HL-60 (cell line): ENCODE measurements around the gene SOX8.

ENCODE experiments used
- DNase-seq, 2 experiments: peaks; one replicate each; pipeline ENCODE4 v3.0.0-alpha.2; 2010 to 2020; ENCODE audit warnings: low read depth in 1 of 2, low spot score in 1 of 2
- H3K27ac ChIP-seq: fragments of 250-450 bp; sonication (Bioruptor Pico); replicated peaks from 2 replicates; pipeline ENCODE4 v1.5.1; 2020; ENCODE audit warnings: mild to moderate bottlenecking, moderate library complexity
- H3K27me3 ChIP-seq: fragments of 250-450 bp; sonication (Bioruptor Pico); 2 replicates; pipeline ENCODE4 v1.5.1; 2021; ENCODE audit warnings: mild to moderate bottlenecking, moderate library complexity; ENCODE audit not compliant: insufficient read depth, poor library complexity, severe bottlenecking
- H3K4me3 ChIP-seq: replicated peaks from 2 replicates; pipeline ENCODE4 v1.5.1; 2011; ENCODE audit warnings: mild to moderate bottlenecking, control low read depth, low read length; ENCODE audit not compliant: insufficient read depth
- GABPA ChIP-seq: IDR thresholded peaks from 2 replicates; pipeline ENCODE4 v1.6.1; 2012; ENCODE audit warnings: low read depth
- POLR2AphosphoS5 ChIP-seq: IDR thresholded peaks from 2 replicates; pipeline ENCODE4 v1.6.1; 2012; ENCODE audit warnings: low read depth
- SPI1 ChIP-seq: IDR thresholded peaks from 2 replicates; pipeline ENCODE4 v1.6.1; 2012; ENCODE audit warnings: low read depth, mild to moderate bottlenecking, borderline replicate concordance
- TF ChIP-seq, protein P1 (sequence below): IDR thresholded peaks from 2 replicates; pipeline ENCODE4 v1.6.1; 2012; ENCODE audit warnings: low read depth; ENCODE audit not compliant: insufficient replicate concordance
- TF ChIP-seq, protein P2 (sequence below): IDR thresholded peaks from one replicate; pipeline ENCODE4 v1.5.1; 2011; ENCODE audit warnings: low read length, control low read depth, inconsistent platforms; ENCODE audit not compliant: insufficient read depth

SOX8 gene

DNA sequence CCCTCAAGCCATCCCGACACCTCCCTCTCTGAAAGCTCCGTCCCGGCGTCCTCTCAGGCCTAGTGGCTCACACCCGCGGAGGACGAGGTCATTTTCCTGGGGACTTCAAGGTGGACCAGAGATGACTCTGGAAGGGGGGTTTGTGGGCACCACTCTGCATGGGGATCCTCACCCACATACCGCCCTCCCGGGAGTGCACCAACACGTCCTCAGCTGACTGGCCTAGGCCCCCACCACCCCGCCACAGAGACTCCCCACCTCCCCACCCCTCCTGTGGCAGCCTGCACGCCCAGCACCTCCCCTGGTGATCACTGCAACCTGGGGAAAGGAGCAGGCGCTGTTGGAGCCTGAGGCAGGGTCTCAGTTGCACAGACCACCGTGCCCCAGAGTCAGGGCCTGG, 2.4 kb upstream of the SOX8 start:
- DNase-seq = no peak
- H3K27ac ChIP-seq = no peak overlapping the region
- no peak overlapping the region for H3K4me3 ChIP-seq
- H3K27me3 ChIP-seq = peaks cover 43% of the 10 kb centered on the region
- TF ChIP-seq, protein P1, sequence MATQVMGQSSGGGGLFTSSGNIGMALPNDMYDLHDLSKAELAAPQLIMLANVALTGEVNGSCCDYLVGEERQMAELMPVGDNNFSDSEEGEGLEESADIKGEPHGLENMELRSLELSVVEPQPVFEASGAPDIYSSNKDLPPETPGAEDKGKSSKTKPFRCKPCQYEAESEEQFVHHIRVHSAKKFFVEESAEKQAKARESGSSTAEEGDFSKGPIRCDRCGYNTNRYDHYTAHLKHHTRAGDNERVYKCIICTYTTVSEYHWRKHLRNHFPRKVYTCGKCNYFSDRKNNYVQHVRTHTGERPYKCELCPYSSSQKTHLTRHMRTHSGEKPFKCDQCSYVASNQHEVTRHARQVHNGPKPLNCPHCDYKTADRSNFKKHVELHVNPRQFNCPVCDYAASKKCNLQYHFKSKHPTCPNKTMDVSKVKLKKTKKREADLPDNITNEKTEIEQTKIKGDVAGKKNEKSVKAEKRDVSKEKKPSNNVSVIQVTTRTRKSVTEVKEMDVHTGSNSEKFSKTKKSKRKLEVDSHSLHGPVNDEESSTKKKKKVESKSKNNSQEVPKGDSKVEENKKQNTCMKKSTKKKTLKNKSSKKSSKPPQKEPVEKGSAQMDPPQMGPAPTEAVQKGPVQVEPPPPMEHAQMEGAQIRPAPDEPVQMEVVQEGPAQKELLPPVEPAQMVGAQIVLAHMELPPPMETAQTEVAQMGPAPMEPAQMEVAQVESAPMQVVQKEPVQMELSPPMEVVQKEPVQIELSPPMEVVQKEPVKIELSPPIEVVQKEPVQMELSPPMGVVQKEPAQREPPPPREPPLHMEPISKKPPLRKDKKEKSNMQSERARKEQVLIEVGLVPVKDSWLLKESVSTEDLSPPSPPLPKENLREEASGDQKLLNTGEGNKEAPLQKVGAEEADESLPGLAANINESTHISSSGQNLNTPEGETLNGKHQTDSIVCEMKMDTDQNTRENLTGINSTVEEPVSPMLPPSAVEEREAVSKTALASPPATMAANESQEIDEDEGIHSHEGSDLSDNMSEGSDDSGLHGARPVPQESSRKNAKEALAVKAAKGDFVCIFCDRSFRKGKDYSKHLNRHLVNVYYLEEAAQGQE = no peak
- TF ChIP-seq SPI1 = no peak
- no peak for TF ChIP-seq GABPA
- no peak for TF ChIP-seq POLR2AphosphoS5
- TF ChIP-seq, protein P2, sequence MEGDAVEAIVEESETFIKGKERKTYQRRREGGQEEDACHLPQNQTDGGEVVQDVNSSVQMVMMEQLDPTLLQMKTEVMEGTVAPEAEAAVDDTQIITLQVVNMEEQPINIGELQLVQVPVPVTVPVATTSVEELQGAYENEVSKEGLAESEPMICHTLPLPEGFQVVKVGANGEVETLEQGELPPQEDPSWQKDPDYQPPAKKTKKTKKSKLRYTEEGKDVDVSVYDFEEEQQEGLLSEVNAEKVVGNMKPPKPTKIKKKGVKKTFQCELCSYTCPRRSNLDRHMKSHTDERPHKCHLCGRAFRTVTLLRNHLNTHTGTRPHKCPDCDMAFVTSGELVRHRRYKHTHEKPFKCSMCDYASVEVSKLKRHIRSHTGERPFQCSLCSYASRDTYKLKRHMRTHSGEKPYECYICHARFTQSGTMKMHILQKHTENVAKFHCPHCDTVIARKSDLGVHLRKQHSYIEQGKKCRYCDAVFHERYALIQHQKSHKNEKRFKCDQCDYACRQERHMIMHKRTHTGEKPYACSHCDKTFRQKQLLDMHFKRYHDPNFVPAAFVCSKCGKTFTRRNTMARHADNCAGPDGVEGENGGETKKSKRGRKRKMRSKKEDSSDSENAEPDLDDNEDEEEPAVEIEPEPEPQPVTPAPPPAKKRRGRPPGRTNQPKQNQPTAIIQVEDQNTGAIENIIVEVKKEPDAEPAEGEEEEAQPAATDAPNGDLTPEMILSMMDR = no peak

DNA sequence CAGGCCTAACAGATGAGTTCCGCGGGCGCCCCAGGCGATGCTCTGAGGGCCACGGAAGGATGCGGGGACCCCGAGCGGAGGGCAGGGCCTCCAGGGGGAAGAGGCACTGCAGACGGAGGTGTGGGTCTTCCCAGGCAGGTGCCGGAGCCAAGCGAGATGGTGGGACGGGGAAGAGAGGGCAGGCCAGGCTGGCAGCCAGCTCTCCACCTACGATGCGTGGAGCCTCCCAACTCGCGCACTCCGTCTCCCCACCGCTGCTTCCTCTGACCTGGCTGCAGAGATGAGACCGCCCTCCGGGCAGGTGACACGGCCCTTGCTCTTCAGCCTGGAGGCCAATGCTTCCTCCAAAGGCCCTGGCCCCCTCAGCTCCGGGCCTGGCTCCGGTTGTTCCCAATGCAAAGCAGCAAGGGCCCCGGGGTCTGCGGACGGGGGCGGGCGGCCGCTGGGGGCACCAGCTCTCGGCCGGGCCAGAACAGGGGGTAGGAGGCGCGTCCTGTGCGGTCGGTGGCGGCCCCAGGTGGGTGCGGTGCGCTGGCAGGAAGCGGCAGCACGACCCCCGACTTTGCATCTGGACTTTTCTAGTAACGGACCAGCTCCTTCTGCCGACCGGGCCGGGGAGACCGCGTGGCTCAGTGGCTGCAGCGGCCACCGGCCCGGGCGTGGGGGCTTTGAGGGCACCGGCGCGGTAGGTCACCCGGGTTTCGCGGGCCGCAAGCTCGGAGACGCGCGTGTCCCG, 1.5 kb upstream of the SOX8 start:
- Histone ChIP-seq H3K27ac (no peak overlapping the region), H3K27me3 (peaks cover 44% of the 10 kb centered on the region), H3K4me3 (no peak overlapping the region)
- DNase-seq = no peak
- TF ChIP-seq, protein P2 = no peak
- TF ChIP-seq GABPA (no peak), SPI1 (no peak), POLR2AphosphoS5 (no peak)
- TF ChIP-seq, protein P1 = no peak

DNA sequence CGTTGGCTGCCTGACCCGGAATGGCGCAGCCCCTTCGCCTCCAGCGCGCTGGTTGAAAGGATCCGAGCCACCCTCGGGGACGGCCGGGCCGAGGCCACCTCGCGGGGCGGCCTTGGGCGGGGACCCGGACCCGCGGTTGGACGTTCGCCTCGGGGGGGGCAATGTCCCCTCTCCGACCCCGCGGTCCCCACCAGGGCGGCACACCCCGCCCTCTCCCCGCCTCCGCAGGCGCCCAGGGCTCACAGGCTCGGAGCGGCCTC, 1.0 kb upstream of the SOX8 start:
- no peak for DNase-seq
- Histone ChIP-seq H3K27ac (no peak overlapping the region), H3K4me3 (no peak overlapping the region), H3K27me3 (peaks cover 44% of the 10 kb centered on the region)
- no peak for TF ChIP-seq SPI1
- TF ChIP-seq, protein P1 = no peak
- TF ChIP-seq POLR2AphosphoS5 = no peak
- TF ChIP-seq, protein P2 = no peak
- TF ChIP-seq GABPA = no peak
